GM18526 (cell line): ENCODE results near the gene B3GAT1.

Source experiments
- POLR2A ChIP-seq: IDR thresholded peaks from 3 replicates; pipeline ENCODE4 v1.6.1; 2011; ENCODE audit not compliant: insufficient read length; ENCODE audit errors: extremely low read depth

The B3GAT1 gene

DNA sequence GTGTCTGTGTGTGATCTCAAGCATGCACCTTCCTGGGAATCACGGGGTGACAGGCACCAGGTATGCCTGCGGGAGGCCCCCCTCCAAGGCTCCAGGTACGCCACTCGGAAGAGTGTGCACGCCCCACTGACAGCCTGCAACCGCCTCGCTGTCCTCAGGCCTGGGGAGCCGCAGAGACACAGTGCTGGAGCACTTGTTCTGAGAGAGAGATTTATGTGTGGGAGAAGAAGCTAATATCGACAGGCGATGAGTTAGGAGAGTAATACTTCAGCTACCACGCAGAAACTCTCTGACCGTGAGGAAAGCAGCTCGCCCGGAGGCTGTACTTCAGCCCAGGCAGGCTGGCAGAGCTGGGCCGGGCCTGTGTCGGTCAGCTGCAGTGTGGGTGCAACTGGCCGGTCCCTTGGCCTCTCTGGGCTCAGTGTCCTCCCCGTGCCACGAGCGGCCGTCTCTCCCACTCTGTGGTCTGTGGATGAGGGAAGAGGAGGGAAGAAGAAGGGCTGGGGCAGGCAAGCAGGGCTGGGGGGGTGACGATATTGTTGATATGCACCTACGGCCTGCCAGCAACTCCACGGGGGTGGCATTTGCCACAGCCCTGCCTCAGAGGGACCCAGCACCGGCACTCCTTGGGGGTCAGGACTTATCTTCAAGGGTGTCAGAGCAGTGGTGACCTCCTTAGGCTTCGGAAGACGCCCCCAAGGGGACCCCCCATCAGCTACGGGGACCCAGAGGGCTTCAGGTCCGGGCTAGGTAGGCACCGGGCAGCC is 7.3 kb downstream of the B3GAT1 start:
- TF ChIP-seq POLR2A: no peak

- TF ChIP-seq POLR2A: no peak
These were observed 9.1 kb downstream of the B3GAT1 start for GRCh38 chr11:134402910-134403309.

DNA sequence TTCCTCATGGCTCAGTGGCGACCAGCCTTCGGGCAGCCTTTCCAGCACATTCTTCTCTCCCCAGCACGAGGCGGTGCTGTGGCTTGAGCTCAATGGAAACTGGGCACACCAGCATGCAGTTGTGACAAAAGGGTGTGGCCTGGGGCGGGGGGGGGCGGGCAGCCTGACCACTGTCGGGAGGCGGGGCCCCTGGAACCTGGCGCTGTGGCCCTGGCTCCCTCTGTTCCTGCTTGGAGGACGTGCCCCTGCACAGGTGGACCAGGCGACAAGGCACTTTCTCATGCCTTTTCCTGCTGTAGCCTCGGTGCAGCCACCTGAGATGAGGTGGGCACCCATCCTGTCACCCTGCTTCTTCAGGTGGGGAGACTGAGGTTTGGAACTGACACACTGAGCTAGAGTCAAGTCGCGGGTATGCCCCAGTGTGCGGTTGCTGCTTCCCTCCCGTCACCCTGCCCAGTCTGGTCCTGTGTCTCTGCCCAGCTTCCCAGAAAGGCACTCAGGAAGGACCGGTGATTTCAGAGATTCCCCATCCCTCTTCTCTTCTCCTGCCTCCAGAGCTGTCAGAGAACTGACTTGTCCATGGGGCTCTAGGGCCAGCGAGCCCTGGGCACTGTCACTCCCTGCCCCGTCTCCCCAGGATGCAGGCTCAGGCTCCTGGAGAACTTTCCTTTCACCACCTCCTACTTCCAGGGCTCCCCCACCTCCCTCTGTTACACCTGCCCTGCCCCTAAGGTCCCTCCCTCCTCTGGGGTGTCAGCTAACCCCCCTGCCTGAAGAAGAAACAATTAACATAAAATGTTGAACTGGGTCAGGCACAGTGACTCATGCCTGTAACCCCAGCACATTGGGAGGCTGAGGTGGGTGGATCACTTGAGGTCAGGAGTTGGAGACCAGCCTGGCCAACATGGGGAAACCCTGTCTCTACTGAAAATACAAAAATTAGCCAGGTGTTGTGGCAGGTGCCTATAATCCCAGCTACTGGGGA is 9.9 kb downstream of the B3GAT1 start:
- TF ChIP-seq POLR2A: no peak

GRCh38 chr11:134399996-134400395 is 12.0 kb downstream of the B3GAT1 start:
- no peak for TF ChIP-seq POLR2A

- no peak for TF ChIP-seq POLR2A
These were observed 12.8 kb downstream of the B3GAT1 start for GRCh38 chr11:134399293-134399654.

GRCh38 chr11:134398644-134399292 is 13.3 kb downstream of the B3GAT1 start:
- no peak for TF ChIP-seq POLR2A

- TF ChIP-seq POLR2A: no peak
These were observed 14.0 kb downstream of the B3GAT1 start for GRCh38 chr11:134398079-134398444.

DNA sequence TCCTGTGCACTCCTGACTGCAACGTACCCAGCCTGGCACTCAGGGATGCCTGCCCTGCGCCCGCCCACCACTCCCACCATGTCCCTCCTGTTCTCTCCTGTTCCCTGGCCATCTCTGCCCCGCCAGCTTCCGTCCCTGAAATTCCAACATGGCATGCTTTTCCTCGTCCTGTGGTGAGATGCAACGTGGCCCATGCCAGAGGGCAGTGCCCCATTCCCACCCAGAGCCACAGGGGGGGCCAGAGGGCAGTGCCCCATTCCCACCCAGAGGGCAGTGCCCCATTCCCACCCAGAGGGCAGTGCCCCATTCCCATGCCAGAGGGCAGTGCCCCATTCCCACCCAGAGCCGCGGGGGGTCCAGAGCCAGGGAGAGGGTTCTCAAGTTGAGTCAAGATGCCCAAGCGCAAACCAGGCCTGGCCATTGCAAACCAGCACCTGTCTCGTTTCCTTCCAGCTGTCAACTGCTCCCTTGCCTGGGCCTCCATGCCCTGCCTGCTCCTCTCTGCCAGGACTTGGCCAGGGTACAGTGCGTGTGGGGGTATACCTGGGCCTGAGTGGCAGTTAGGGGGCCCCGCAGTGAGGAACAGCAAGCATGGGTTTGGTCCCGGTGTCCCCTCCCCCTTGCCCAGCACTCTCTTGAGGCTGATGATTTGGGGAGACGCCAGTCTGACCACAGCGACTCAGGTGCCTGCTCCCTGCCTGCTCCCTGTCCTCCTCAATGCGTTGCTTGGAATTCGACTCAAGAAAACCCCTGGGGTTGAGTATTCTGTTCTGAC is 14.6 kb downstream of the B3GAT1 start:
- no peak for TF ChIP-seq POLR2A

- no peak for TF ChIP-seq POLR2A
These were observed 17.0 kb downstream of the B3GAT1 start for GRCh38 chr11:134395002-134395401.

DNA sequence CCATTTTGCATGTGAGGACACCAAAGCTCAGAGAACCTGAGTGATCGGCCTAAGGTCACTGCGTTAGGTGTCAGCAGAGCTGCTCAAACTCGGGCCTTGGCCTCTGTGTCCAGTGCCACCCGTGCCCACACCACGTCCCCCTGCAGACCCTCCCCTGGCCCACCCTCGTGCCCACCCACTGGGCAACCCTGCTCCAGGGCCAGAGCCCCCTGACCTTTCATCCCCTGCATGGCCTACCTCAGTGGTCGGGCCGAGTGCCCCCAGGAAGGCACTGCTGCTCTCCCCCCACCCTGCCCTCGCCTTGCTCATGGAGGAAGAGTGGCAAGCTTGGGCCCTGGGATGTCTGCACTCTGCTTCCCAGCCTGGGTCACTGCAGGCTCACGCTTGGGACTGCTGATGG is 17.7 kb downstream of the B3GAT1 start:
- TF ChIP-seq POLR2A: no peak

DNA sequence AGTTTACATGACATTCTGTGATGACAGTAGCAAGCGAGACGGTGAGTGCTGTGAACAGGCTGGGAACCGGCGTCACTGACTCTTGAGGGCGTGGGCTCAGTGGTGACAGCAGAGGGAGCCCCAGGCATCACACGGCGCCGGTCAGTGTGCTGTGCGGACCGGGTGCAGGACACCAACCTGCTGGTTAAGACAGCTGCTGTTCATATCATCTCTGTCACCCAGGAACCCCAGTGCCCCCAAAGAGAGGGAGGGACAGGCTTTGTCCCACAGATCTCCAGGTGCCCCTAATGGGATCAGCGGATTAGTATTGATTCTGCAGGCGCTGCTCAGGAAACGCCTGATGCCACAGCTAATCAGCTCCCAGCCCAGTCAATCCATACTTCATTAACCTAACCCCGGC is 18.4 kb downstream of the B3GAT1 start:
- no peak for TF ChIP-seq POLR2A

DNA sequence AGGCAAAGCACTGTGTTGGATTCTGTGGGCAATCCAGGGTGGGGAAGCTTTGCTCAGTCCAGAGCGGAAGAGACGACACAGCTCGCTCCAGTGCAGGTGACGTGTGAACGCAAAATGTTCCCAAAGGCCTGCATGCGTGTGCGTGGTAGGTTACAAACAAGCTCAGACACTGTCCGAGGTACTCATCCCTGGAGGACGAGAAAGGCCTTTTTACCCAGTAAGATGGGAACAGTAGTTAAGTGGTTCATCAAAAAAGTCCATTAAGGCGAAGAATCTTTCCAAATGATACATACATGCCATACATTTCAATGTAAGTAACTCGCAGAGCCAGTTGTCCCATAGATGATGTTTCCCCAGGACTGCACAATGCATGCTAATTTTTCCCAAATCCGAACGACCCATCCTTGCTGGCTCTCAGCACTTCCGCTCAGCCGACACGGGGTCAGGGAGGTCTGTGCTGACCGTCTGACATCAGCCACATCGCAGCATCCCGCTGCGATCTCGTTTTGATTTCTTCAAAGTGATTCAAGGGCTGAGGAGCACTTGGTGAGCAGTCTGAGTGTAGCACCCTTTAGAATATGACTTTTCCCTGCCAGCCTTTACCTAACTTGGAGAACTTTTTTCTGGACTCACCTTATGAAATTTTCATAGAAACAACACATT is 19.0 kb downstream of the B3GAT1 start:
- TF ChIP-seq POLR2A: no peak

DNA sequence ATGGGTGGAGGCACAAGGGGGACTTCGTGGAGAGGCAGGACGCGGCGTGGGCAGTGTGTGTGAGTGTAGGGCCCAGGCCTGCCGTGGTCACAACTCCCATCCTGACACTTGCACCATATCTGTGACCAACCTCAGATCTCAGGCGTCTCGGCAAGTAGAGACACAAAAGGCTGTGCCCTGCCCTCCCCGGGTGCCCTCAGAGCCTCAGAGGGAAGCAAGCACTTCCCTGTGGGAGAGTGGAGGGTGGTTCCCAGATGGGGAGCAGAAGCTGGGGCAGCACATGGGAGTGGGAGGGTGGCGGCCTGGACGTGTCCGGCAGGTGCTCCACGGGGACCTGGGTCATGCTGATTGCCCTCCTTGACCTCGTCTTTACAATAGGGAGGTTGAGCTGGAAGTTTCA is 20.4 kb downstream of the B3GAT1 start:
- no peak for TF ChIP-seq POLR2A

DNA sequence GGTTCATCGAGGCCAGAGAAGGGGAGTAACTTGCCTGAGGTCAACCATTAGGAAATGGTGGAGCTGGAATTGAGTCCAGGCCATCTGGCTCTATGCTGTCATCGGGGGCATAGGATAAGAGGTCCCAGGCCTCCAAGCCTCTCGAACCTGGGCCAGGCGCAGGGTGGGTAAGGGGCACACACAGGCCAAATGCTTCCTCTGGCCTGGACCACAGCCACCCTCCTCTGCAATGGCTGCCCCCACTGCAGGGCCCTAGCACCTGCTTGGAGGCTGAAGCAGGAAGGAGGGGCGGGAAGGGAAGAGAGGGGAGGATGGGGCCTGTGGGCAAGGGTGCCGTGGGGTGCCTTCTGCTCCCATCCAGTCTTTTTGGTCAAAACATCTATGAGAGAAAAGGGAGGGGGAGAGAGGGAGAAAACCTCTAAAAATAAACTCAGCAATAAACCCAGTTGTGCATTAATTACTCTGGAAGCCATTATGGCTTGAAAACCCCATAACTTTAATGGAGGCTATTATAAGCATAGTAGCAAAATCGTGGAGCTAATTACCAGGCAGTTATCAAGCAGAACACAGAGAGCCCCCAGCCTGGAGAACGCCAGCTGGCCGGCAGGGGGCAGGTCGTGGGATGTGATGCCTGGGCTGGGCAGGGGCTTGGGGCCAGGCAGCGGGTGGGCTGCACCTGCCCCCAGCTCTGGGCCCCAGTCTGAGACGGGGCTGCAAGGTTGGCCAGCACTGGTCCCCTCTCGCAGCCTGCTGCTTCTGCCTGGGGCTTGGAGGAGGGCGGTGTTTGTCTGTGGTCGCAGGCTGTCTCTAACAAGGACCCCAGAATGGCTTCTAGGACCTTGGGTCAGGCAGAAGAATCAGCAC is 21.1 kb downstream of the B3GAT1 start:
- TF ChIP-seq POLR2A: no peak
